T-helper 2 cell treated with Interferon-gamma antibody and Interleukin-4, amounts not matched to agents 5 μg/mL and 100 μg/mL, for 36 hours (primary cell): ENCODE results near the gene KMT2E.
"Not testable (repeated sequence)": the region's sequence is repeated elsewhere in the genome, so short reads cannot be mapped to it uniquely, and the experiment has no call there.

ENCODE experiments used
- DNase-seq: peaks from one replicate; pipeline ENCODE4 v3.0.0; 2021; ENCODE audit warnings: low spot score
- H3K27ac Mint-ChIP-seq: one replicate; pipeline ENCODE4 v1.8.0; 2021; ENCODE audit warnings: mild to moderate bottlenecking, mixed read lengths
- H3K27me3 Mint-ChIP-seq: one replicate; pipeline ENCODE4 v1.8.0; 2021; ENCODE audit warnings: low read depth, mixed read lengths
- H3K36me3 Mint-ChIP-seq: one replicate; pipeline ENCODE4 v1.8.0; 2021; ENCODE audit warnings: low read depth, mixed read lengths
- H3K4me1 Mint-ChIP-seq: one replicate; pipeline ENCODE4 v1.8.0; 2021; ENCODE audit warnings: low read depth, mixed read lengths
- H3K4me3 Mint-ChIP-seq: one replicate; pipeline ENCODE4 v1.8.0; 2022; ENCODE audit warnings: mild to moderate bottlenecking, moderate library complexity, mixed read lengths
- H3K9me3 Mint-ChIP-seq: one replicate; pipeline ENCODE4 v1.8.0; 2021; ENCODE audit warnings: mixed read lengths

The KMT2E gene

DNA sequence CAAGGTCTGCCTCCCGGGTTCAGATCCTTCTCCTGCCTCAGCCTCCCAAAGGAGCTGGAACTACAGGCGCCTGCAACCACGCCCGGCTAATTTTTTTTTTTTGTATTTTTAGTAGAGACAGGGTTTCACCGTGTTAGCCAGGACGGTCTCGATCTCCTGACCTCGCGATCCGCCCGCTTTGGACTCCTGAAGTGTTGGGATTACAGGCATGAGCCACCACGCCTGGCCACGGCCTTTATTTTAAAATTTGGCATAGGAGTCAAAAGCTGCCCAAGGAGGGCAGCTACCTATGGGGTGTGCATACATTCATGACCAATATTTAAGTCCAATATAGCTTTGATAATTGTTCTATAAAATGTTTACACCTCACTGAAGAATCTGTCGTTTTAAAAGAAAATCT, 26.6 kb upstream of the KMT2E start:
- not testable (repeated sequence) for DNase-seq, H3K9me3 Mint-ChIP-seq, H3K4me3 Mint-ChIP-seq, H3K27ac Mint-ChIP-seq, H3K27me3 Mint-ChIP-seq
- Mint-ChIP-seq H3K4me1 (peaks cover 45% of the 10 kb centered on the region), H3K36me3 (peaks cover 22% of the 10 kb centered on the region)

DNA sequence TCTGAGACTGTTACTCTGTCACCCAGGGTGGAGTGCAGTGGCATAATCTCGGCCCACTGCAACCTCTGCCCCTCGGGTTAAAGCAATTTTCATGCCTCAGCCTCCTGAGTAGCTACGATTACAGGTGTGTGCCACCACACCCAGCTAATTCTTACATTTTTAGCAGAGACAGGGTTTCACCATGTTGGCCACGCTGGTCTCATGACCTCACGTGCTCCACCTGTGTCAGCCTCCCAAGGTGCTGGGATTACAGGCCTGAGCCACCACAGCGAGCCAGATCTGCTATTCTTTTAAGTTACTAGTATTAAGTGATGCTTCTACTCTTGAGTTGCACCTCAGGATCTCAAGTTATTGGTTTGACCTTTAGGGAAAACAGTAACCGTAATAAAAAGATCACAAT, 23.0 kb upstream of the KMT2E start:
- peaks cover 40% of the 10 kb centered on the region for H3K4me1 Mint-ChIP-seq
- peaks cover 35% of the 10 kb centered on the region for H3K36me3 Mint-ChIP-seq
- no peaks in the 10 kb centered on the region for H3K27me3 Mint-ChIP-seq
- no peak for DNase-seq
- no peak overlapping the region for H3K4me3 Mint-ChIP-seq
- no peaks in the 10 kb centered on the region for H3K9me3 Mint-ChIP-seq
- H3K27ac Mint-ChIP-seq: no peak overlapping the region

GRCh38 chr7:104992306-104992705, 21.7 kb upstream of the KMT2E start:
- Mint-ChIP-seq H3K36me3 (peaks cover 37% of the 10 kb centered on the region), H3K27ac (no peak overlapping the region), H3K4me1 (peaks cover 38% of the 10 kb centered on the region), H3K27me3 (no peaks in the 10 kb centered on the region), H3K9me3 (no peaks in the 10 kb centered on the region), H3K4me3 (no peak overlapping the region)
- no peak for DNase-seq

GRCh38 chr7:104993217-104993862, 20.7 kb upstream of the KMT2E start:
- H3K9me3 Mint-ChIP-seq: no peaks in the 10 kb centered on the region
- no peak overlapping the region for H3K4me3 Mint-ChIP-seq
- H3K27me3 Mint-ChIP-seq: no peaks in the 10 kb centered on the region
- H3K4me1 Mint-ChIP-seq: peaks cover 40% of the 10 kb centered on the region
- no peak for DNase-seq
- H3K36me3 Mint-ChIP-seq: peaks cover 36% of the 10 kb centered on the region
- no peak overlapping the region for H3K27ac Mint-ChIP-seq

- DNase-seq: no peak
- Mint-ChIP-seq H3K4me1 (peaks cover 67% of the 10 kb centered on the region), H3K27me3 (no peaks in the 10 kb centered on the region), H3K9me3 (no peaks in the 10 kb centered on the region), H3K36me3 (peaks cover 50% of the 10 kb centered on the region), H3K27ac (no peak overlapping the region), H3K4me3 (no peak overlapping the region)
These were observed 15.8 kb upstream of the KMT2E start for GRCh38 chr7:104998040-104998752.

GRCh38 chr7:105000200-105000599, 13.8 kb upstream of the KMT2E start:
- DNase-seq: no peak
- H3K36me3 Mint-ChIP-seq: peaks cover 48% of the 10 kb centered on the region

DNA sequence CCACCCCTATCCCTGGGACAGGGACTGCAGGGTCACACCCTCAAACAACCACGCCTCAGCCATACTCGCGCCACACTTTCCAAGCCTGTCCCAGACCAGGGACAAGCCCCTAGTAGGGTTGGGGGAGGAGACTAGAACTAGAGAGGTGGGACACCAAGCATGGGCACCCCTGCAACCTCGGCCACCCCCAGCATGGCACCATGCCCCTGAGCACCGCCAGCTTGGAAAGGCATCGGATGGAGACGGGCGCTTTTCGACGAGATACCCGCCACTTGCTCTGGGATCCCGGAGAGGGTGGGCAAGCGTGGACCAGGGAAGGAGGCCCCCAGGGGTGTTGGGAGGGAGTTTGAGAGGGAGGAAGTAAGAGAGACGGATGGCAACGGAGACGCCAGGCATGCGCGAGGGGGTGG, 13.1 kb upstream of the KMT2E start:
- Mint-ChIP-seq H3K4me3 (no peak overlapping the region), H3K27ac (peak overlapping the region; percentile 31), H3K4me1 (peaks cover 56% of the 10 kb centered on the region), H3K9me3 (no peaks in the 10 kb centered on the region), H3K27me3 (no peaks in the 10 kb centered on the region), H3K36me3 (peaks cover 44% of the 10 kb centered on the region)
- no peak for DNase-seq

More at GRCh38 chr7:105000200-105000599, 13.8 kb upstream of the KMT2E start:
- Mint-ChIP-seq H3K9me3 (no peaks in the 10 kb centered on the region), H3K4me1 (peaks cover 62% of the 10 kb centered on the region), H3K4me3 (no peak overlapping the region), H3K27ac (no peak overlapping the region), H3K27me3 (no peaks in the 10 kb centered on the region)

DNA sequence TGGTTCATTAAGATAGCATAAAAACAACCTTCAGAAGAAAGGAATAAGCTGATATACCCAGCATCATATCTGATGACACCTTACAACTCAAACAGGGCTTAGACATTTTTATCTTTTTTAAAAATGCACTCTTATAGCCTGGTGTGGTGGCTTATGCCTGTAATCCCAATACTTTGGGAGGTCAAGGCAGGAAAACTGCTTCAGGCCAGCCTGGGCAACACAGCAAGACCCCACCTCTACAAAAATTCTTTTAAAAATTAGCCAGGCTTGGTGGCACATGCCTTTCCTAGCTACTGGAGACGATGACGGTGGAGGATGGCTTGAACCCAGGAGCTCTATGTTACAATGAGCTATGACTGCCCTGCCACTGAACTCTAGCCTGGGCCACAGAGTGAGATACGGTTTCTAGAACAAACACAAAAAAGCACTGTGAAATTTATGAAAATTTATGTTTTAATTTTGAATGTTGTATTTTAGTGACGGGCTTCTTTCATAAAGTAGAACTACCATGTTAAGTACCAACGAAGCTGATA, 12.3 kb upstream of the KMT2E start:
- DNase-seq: no peak
- H3K36me3 Mint-ChIP-seq: peaks cover 44% of the 10 kb centered on the region
- no peaks in the 10 kb centered on the region for H3K9me3 Mint-ChIP-seq
- peaks cover 59% of the 10 kb centered on the region for H3K4me1 Mint-ChIP-seq
- no peaks in the 10 kb centered on the region for H3K27me3 Mint-ChIP-seq
- H3K27ac Mint-ChIP-seq: no peak overlapping the region
- no peak overlapping the region for H3K4me3 Mint-ChIP-seq

DNA sequence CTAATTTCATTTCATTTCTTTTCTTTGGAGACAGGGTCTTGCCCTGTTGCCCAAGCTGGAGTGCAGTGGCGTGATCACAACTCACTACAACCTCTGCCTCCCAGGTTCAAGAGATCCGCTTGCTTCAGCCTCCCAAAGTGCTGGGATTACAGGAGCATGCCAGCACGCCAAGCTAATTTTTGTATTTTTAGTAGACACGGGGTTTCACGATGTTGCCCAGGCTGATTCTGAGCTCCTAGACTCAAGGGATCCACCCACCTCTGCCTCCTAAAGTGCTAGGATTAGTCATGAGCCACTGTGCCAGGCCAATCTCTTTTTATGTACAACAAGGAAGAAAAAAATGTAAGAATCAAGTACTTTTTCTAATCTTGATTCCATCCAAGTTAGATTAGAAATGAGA, 10.7 kb upstream of the KMT2E start:
- Mint-ChIP-seq H3K36me3 (peaks cover 45% of the 10 kb centered on the region), H3K27ac (peak overlapping the region; percentile 80), H3K9me3 (no peaks in the 10 kb centered on the region), H3K4me3 (peak overlapping the region; percentile 71), H3K4me1 (peaks cover 62% of the 10 kb centered on the region), H3K27me3 (no peaks in the 10 kb centered on the region)
- peak; percentile 35 for DNase-seq

- Mint-ChIP-seq H3K4me1 (peaks cover 62% of the 10 kb centered on the region), H3K4me3 (peak overlapping the region; percentile 31), H3K9me3 (no peaks in the 10 kb centered on the region), H3K36me3 (peaks cover 42% of the 10 kb centered on the region), H3K27me3 (no peaks in the 10 kb centered on the region), H3K27ac (peak overlapping the region; percentile 22)
- DNase-seq: no peak
These were observed 10.0 kb upstream of the KMT2E start for GRCh38 chr7:105003872-105004510.

- peak overlapping the region; percentile 43 for H3K4me3 Mint-ChIP-seq
- peaks cover 63% of the 10 kb centered on the region for H3K4me1 Mint-ChIP-seq
- not testable (repeated sequence) for H3K27ac Mint-ChIP-seq, DNase-seq, H3K27me3 Mint-ChIP-seq, H3K9me3 Mint-ChIP-seq
- peaks cover 38% of the 10 kb centered on the region for H3K36me3 Mint-ChIP-seq
These were observed 9.0 kb upstream of the KMT2E start for GRCh38 chr7:105005006-105005405.

GRCh38 chr7:105005486-105005885, 8.5 kb upstream of the KMT2E start:
- Mint-ChIP-seq H3K4me1 (peaks cover 64% of the 10 kb centered on the region), H3K4me3 (peak overlapping the region; percentile 43), H3K36me3 (peaks cover 39% of the 10 kb centered on the region)
- not testable (repeated sequence) for H3K9me3 Mint-ChIP-seq, H3K27me3 Mint-ChIP-seq, DNase-seq, H3K27ac Mint-ChIP-seq

DNA sequence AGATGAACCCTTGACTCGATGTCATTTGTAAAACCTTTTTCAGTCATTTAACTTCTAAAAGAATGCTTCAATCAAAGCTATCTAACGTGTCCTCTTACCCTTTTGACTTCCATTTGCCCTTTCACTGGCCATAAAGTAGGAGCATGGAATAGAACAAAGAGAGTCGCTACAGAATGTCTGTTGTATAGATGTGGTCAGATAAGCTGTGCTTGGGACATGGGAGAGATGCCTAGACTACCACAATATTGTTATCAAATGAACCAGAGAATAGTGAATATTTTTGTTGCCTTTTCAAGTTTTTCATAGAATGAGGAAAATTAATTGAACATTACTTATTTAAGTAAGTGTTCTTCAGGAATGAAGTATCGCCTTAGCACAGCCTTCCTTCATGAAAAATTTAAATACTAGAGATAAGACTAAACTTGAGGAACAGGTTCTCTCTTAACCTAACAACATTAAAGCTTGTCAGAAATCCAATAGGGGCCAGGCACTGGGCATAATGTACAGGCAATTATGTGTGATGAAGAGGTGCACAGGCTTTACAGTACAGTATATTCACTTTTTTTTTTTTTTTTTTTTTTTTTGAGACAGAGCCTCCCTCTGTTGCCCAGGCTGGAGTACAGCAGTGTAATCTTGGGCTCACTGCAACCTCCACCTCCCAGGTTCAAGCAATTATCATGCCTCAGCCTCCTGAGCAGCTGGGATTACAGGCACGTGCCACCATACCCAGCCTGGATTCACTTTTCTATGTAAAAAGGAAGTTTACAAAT, 7.5 kb upstream of the KMT2E start:
- no peak for DNase-seq
- no peaks in the 10 kb centered on the region for H3K9me3 Mint-ChIP-seq
- H3K4me1 Mint-ChIP-seq: peaks cover 59% of the 10 kb centered on the region
- H3K27ac Mint-ChIP-seq: peak overlapping the region; percentile 26
- H3K36me3 Mint-ChIP-seq: peaks cover 40% of the 10 kb centered on the region
- H3K4me3 Mint-ChIP-seq: peak overlapping the region; percentile 42
- H3K27me3 Mint-ChIP-seq: no peaks in the 10 kb centered on the region
